Ovary (tissue), 9 donors: ENCODE measurements around the gene HES4. TPM values are rescaled to one million over a fixed set of nuclear protein-coding genes. Genes with fewer than 3 reads are reported as not detected.
"Not testable (repeated sequence)": the region's sequence is repeated elsewhere in the genome, so short reads cannot be mapped to it uniquely, and the experiment has no call there.

Experiments used
- DNase-seq, 5 donors: peaks; one replicate each; pipeline ENCODE4 v3.0.0-alpha.2; 2019 to 2020
- H3K27ac ChIP-seq, 2 donors: fragments of 200-600 bp; one replicate each; pipeline versions ENCODE4 v1.5.1 to v1.8.0; 2019 to 2022
- H3K27me3 ChIP-seq: fragments of 200-600 bp; one replicate; pipeline ENCODE4 v1.8.0; 2022
- H3K36me3 ChIP-seq: fragments of 200-600 bp; sonication (generic); one replicate; pipeline ENCODE4 v1.5.1; 2019
- H3K4me1 ChIP-seq: one replicate; pipeline ENCODE4 v1.8.1; 2013; ENCODE audit warnings: mild to moderate bottlenecking, moderate library complexity; ENCODE audit not compliant: insufficient read depth
- H3K4me3 ChIP-seq: fragments of 200-600 bp; sonication (generic); one replicate; pipeline ENCODE4 v1.5.1; 2017
- H3K9me3 ChIP-seq, 2 donors: fragments of 200-600 bp in 1 of 2; sonication (generic) in 1 of 2; one replicate each; pipeline versions ENCODE4 v1.5.1 to v1.8.1; 2013 to 2019; ENCODE audit warnings: mild to moderate bottlenecking in 1 of 2, moderate library complexity in 1 of 2
- EP300 ChIP-seq: sonication (generic); formaldehyde crosslinking; IDR thresholded peaks from one replicate; pipeline ENCODE4 v1.6.1; 2017; ENCODE audit warnings: antibody characterized with exemption
- POLR2A ChIP-seq: fragments of 450-650 bp; IDR thresholded peaks from one replicate; pipeline ENCODE4 v1.6.1; 2017; ENCODE audit warnings: antibody characterized with exemption, mild to moderate bottlenecking, moderate library complexity
- WGBS, 3 donors: extraction: QIAGEN DNeasy Blood & Tissue Kit in 1 of 3; methylation state at CpG; one replicate each; pipeline versions ENCODE4 v1.1.5 to v1.1.7; 2013 to 2017; 5-methylcytosine and 5-hydroxymethylcytosine counted together
- intact Hi-C, 4 donors: fragments of 100-400 bp; cut with DNase I; formaldehyde crosslinking; loops; one replicate each; pipeline versions ENCODE4 v1.11.0 to v1.15.1; 2022 to 2023
- polyA plus RNA-seq, 2 donors: library from polyadenylated mRNA; stranded (reverse); fragments of 200-250 nt in 1 of 2; fragments of 350-450 nt in 1 of 2; fragmentation: Illumina TruSeq in 1 of 2; extraction: RNeasy Lipid Tissue Mini Kit (QIAGEN cat#74804) in 1 of 2; gene quantifications; one replicate each; pipeline ENCODE4 v1.2.3, GENCODE V29; 2013 to 2014
- total RNA-seq, 7 donors: library from RNA; depleted of rRNA in 2 of 7; stranded (reverse); fragments of >200 nt in 2 of 7; fragmentation: NEBNext Ultra II Directional in 3 of 7; extraction: Animal tissue kit (Norgen Biotek cat#: 25700) in 3 of 7; gene quantifications; one replicate each; pipeline versions ENCODE4 v1.1.0 to v1.2.4, GENCODE V29; 2016 to 2023
- TF ChIP-seq, protein P1 (sequence below), 3 donors: fragments of 450-650 bp in 2 of 3; fragments of 200-600 bp in 1 of 3; IDR thresholded peaks; one replicate each; pipeline versions ENCODE4 v1.5.1 to v1.8.0; 2016 to 2022; ENCODE audit warnings: antibody characterized with exemption in 3 of 3, mild to moderate bottlenecking in 1 of 3
- donor health status: DM: no; HTN: no; CAD: no; lungs with moderate emphysema.
- donor health status: DM: no; HTN: no; CAD: no.
- donor health status: Bipolar disorder and iron deficiency.
- donor health status: DM: yes; HTN: yes; CAD: no.
- donor health status: DM: no; HTN: no; CAD: no.
- donor health status: DM: yes; HTN: yes; CAD: no.

HES4 gene
- total and polyA plus RNA-seq, 9 donors: 4.5 to 76.2 (median 7.3) TPM; not detected in 1

DNA sequence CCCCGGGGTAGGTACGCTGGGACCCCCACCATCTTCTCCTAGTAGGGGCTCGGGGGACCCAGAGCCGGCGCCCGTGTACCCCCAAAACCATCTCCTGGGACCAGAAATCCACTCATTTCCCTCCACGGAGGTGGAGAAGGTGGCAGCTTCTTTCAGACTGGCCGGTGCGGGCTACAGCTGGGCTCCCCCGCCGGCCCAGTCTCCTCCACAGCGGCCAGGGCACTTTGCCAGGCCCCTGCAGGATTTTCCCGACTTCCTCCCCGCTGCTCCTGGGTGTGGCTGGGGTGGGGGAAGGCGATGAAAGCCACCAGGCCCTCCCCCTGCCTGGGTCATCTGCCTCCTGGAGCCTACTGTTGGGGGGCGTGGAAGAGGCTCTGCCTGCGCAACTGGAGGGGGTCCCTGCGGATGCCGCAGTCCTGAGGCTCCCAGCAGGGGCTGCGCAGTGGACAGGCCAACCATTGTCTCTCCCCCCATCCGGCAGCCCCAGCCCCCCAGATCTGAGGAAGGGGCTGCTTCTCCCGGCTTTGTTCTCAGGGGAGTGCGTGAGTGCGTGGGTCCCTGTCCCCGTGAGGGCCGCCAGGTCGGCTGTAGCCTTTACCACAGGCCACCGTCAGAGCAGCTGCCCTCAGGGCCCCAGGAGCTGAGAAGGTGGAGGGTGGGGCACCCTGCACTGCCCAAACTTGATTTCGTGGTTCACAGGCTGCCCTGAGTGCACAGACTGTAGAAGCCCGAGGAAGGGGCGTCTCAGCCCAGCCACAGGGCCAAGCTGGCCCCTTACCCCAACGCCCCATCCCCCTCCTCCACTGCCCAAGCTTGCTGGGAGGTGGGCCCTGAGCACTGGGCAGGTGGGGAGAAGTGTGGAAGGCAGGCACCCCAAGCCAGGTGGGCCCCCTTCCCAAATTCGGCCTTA is 21.4 kb upstream of the HES4 start:
- H3K36me3 ChIP-seq: no peaks in the 10 kb centered on the region
- peak overlapping the region; percentile 64 for H3K4me3 ChIP-seq
- no peaks in the 10 kb centered on the region for H3K4me1 ChIP-seq
- DNase-seq: peak in 4 of 5 donors; percentile 55 to 77 (median 72)
- intact Hi-C loops: loop anchor here in 1 of 4 donors (10.0 kb wide), 1 partner anchor 214 kb away; the partner anchor contains the start of genes B3GALT6 and SDF4
- WGBS, 3 donors: 39 to 45% (median 40%) methylated on average over 33 of the region's 33 CpGs
- no peaks in the 10 kb centered on the region for H3K27me3 ChIP-seq
- H3K9me3 ChIP-seq: no peaks in the 10 kb centered on the region
- H3K27ac ChIP-seq: no peak overlapping the region
- no peak for TF ChIP-seq EP300
- TF ChIP-seq, protein P1, sequence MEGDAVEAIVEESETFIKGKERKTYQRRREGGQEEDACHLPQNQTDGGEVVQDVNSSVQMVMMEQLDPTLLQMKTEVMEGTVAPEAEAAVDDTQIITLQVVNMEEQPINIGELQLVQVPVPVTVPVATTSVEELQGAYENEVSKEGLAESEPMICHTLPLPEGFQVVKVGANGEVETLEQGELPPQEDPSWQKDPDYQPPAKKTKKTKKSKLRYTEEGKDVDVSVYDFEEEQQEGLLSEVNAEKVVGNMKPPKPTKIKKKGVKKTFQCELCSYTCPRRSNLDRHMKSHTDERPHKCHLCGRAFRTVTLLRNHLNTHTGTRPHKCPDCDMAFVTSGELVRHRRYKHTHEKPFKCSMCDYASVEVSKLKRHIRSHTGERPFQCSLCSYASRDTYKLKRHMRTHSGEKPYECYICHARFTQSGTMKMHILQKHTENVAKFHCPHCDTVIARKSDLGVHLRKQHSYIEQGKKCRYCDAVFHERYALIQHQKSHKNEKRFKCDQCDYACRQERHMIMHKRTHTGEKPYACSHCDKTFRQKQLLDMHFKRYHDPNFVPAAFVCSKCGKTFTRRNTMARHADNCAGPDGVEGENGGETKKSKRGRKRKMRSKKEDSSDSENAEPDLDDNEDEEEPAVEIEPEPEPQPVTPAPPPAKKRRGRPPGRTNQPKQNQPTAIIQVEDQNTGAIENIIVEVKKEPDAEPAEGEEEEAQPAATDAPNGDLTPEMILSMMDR (IDR thresholded peaks at IDR 0.05): no peak
- TF ChIP-seq POLR2A: no peak

DNA sequence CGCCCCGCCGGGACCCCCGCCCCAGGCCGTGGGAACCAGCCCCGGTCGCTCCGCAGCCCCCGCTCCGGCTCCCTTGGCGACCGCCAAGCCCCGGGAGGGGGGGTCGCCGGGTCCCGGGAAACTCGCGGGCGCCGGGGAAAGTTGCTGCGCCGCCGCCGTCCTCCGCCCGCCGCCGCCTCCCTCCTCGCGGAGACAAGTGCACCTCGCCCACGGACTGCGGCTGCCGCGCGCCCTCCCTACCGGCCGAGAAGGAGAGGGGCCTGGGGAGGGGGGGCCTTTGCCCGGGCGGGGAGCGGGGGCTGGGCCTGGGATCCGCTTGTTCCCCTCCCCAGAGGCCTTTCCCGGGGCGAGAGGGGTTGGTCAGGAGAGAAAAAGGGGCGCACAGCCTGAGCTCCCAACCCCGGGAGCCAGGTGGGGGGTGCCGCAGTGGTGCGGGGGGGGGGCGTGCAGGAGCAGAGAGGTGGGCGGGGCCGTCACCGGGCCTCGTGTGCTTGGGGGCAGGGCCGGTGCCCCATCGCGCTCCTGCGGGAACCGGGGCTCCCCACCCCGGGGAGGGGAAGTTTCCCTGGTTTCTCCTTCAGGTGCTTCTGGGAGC is 20.6 kb upstream of the HES4 start:
- Histone ChIP-seq H3K27ac (no peak overlapping the region), H3K27me3 (no peaks in the 10 kb centered on the region), H3K4me1 (no peaks in the 10 kb centered on the region), H3K9me3 (no peaks in the 10 kb centered on the region), H3K4me3 (peak overlapping the region; percentile 64), H3K36me3 (no peaks in the 10 kb centered on the region)
- TF ChIP-seq, protein P1 (IDR thresholded peaks at IDR 0.05): no peak
- TF ChIP-seq EP300 (no peak), POLR2A (no peak)
- 0 to 4% (median 1%) methylated on average over 12 to 55 of the region's 59 CpGs for WGBS, 3 donors
- DNase-seq: peak in 1 of 5 donors; percentile 67
- intact Hi-C loops: loop anchor here in 1 of 4 donors (10.0 kb wide), 1 partner anchor 214 kb away; the partner anchor contains the start of genes B3GALT6 and SDF4

GRCh38 chr1:1020000-1020404 is 20.1 kb upstream of the HES4 start, which contains the start of gene AGRN:
Gene AGRN (plus strand): TSS chr1:1020120. CDS start chr1:1020173, 53 bp downstream.
- TF ChIP-seq EP300 (no peak), POLR2A (no peak)
- TF ChIP-seq, protein P1 (IDR thresholded peaks at IDR 0.05): no peak
- peak in 3 of 5 donors; percentile 68 to 71 (median 69) for DNase-seq
- Histone ChIP-seq H3K36me3 (no peaks in the 10 kb centered on the region), H3K27me3 (no peaks in the 10 kb centered on the region), H3K9me3 (no peaks in the 10 kb centered on the region), H3K4me1 (no peaks in the 10 kb centered on the region), H3K27ac (peak within 1 kb of the TSS; percentile 69 to 84), H3K4me3 (peak within 1 kb of the TSS; percentile 64)
- 0 to 1% (median 0%) methylated on average over 12 to 45 of the region's 58 CpGs for WGBS, 3 donors
- intact Hi-C loops: loop anchor here in 1 of 4 donors (10.0 kb wide), 1 partner anchor 215 kb away; the partner anchor contains the start of genes B3GALT6 and SDF4

GRCh38 chr1:1019122-1019999 is 19.5 kb upstream of the HES4 start:
- intact Hi-C loops: no loop called here
- whole genome bisulfite sequencing, 3 donors: 1 to 5% (median 2%) methylated on average over 19 to 87 of the region's 91 CpGs
- no peaks in the 10 kb centered on the region for H3K4me1 ChIP-seq

GRCh38 chr1:1018321-1018685 is 18.4 kb upstream of the HES4 start:
- H3K27me3 ChIP-seq, H3K4me3 ChIP-seq, H3K9me3 ChIP-seq, H3K36me3 ChIP-seq, DNase-seq, H3K27ac ChIP-seq, H3K4me1 ChIP-seq, intact Hi-C loops: not testable (repeated sequence)
- WGBS, 3 donors: 87 to 91% (median 88%) methylated on average over 26 of the region's 26 CpGs

More at GRCh38 chr1:1019122-1019999, 19.5 kb upstream of the HES4 start:
- DNase-seq: peak; percentile 81 to 89 (median 86)
- Histone ChIP-seq H3K4me3 (peak overlapping the region; percentile 64), H3K27ac (peak overlapping the region; percentile 69 to 84), H3K27me3 (no peaks in the 10 kb centered on the region), H3K9me3 (no peaks in the 10 kb centered on the region), H3K36me3 (no peaks in the 10 kb centered on the region)
- no peak for TF ChIP-seq EP300
- TF ChIP-seq POLR2A: no peak
- TF ChIP-seq, protein P1 (IDR thresholded peaks at IDR 0.05): peak; percentile 35 to 48 (median 36)
